Measurements from ENCODE around the gene RERE.

The RERE gene

DNA sequence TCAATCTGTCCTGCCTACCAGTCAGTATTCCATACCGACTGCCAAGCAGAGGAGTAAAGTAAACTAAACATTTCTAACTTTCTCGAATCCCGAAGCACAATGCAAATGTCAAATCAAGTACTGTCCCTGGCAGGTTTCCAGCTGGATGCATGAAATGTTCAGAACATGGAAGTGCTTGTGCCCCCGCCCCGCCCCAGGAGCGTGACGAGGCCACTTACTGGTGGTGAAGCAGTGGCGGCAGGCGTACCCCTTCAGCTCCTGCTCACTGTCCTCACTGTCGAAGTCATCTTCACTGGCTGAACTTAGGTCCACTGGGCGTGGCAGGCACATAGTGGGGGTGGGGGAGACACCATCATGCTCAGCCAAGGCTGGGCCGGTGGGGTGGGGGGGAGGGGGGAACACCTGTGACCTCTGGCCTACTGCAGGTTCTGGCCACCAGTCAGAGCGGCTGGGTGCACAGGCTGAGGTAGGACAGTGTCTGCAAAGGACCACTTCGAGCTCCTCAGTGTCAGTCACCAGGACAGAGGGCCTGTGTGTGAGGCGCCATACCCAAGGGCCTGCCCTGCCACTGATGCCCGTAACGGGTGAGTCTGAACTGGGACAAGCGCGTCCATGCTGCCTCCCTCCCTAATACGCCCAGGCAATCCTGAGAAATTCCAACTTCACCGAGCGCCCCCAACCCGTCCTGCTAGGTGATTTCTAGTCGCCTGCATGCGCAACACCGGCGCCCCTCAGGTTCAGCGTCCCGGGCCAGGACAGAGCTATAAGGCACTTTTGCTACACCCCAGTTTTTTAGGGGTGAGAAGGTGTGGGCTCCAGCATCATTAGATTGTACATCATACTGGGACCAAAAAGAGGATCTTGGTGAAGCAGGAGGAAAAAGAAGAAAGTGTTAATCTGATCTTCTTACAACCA is 452.7 kb downstream of the RERE start:
- no peak for DNase-seq (ENCODE audit: extremely low spot score)
- CTCF ChIA-PET: interaction anchor here (1.8 kb wide), 1 partner anchor 13 kb away, joined by 6 read pairs; no protein-coding TSS in a partner anchor
- POLR2A ChIA-PET: no interaction called here
- TF ChIP-seq FOXM1 (IDR thresholded peaks at IDR 0.05; ENCODE audit: borderline replicate concordance): no peak
- no peak for TF ChIP-seq FOXA1 (IDR thresholded peaks at IDR 0.05)
- no peak for TF ChIP-seq TARDBP (IDR thresholded peaks at IDR 0.05)
- no peak for TF ChIP-seq SP1 (IDR thresholded peaks at IDR 0.05)
- no peak for TF ChIP-seq SUZ12 (IDR thresholded peaks at IDR 0.05)
- no peak for TF ChIP-seq HDGF (IDR thresholded peaks at IDR 0.05; ENCODE audit: borderline replicate concordance)
- no peak for TF ChIP-seq ARNT (IDR thresholded peaks at IDR 0.05)
- no peak for TF ChIP-seq ZNF384 (IDR thresholded peaks at IDR 0.05)
- TF ChIP-seq CTBP1 (IDR thresholded peaks at IDR 0.05; ENCODE audit: borderline replicate concordance): no peak
- no peak for TF ChIP-seq NFRKB (IDR thresholded peaks at IDR 0.05)

DNA sequence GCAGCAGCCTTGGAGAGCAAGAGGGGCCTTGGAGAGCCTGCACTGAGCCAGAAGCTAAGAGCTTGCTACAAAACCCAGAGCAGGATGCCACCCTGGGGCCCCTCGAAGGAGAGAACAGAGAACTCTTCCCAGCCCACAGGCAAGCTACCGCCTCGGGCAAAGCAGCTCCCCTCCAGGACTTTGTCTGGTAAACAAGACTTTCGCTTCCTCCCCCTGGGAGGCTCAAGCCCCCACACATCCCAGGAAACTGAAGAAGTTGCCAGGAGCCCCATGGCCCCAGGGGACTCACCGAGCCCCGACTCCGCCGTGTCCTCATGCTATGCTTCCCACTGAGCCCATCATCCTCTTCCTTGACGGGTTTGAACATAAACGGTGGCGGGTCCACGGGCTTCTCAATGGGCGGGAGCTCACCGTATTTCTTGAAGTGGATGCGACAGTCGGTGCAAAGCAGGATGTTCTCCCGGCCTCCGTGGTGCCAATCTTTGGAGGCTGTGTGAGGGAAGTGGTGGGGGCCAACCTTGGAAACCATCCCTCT is 453.6 kb downstream of the RERE start:
- ChIA-PET CTCF (interaction anchor here (0.6 to 1.8 kb wide), 2 partner anchors 12 to 396 kb away, joined by 3 to 6 read pairs; no protein-coding TSS in a partner anchor), POLR2A (no interaction called here)
- DNase-seq (ENCODE audit: extremely low spot score): no peak
- TF ChIP-seq FOXA1 (IDR thresholded peaks at IDR 0.05) (no peak), TARDBP (IDR thresholded peaks at IDR 0.05) (no peak), SUZ12 (IDR thresholded peaks at IDR 0.05) (no peak), SP1 (IDR thresholded peaks at IDR 0.05) (no peak), CTBP1 (IDR thresholded peaks at IDR 0.05; ENCODE audit: borderline replicate concordance) (no peak), FOXM1 (IDR thresholded peaks at IDR 0.05; ENCODE audit: borderline replicate concordance) (no peak), ELF4 (IDR thresholded peaks at IDR 0.05) (no peak), LEF1 (IDR thresholded peaks at IDR 0.05; ENCODE audit: borderline replicate concordance) (no peak), FOXK2 (IDR thresholded peaks at IDR 0.05) (no peak), ZNF384 (IDR thresholded peaks at IDR 0.05) (no peak), BHLHE40 (IDR thresholded peaks at IDR 0.05; ENCODE audit: borderline replicate concordance) (no peak), L3MBTL2 (conservative IDR thresholded peaks at IDR 0.05) (no peak), NFRKB (IDR thresholded peaks at IDR 0.05) (no peak)

DNA sequence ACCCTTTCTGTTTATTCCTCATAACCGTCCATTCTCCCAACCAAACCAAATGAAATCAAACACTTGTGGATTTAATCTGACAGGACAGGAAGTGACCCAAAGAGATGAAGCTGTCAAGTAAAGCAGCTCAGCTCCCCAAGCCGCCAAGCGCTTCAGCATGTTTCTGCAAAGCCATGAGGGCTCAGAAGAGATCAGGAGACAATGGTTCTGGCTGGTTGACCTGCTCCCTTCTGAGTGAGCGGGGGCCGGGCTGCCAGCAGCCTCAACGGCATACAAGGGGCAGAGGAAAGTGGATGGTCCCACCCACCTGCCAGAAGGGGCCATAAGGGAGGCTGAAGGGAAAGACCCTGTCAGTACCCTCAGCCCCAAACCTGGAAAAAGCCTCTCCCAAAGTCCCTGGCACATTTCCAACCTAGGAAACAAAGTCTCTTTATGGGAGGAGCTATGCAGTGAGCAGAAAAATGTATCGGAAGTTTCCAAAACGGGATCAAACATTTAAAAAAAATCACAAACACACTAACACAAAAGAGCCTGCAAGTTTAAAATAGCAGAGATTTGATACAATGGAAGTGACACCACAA is 454.2 kb downstream of the RERE start:
- POLR2A ChIA-PET: no interaction called here
- TF ChIP-seq SUZ12 (IDR thresholded peaks at IDR 0.05): no peak
- TF ChIP-seq ARNT (IDR thresholded peaks at IDR 0.05): no peak
- CTCF ChIA-PET: interaction anchor here (0.6 to 1.8 kb wide), 2 partner anchors 11 to 396 kb away, joined by 3 to 6 read pairs; no protein-coding TSS in a partner anchor
- no peak for DNase-seq (ENCODE audit: extremely low spot score)

DNA sequence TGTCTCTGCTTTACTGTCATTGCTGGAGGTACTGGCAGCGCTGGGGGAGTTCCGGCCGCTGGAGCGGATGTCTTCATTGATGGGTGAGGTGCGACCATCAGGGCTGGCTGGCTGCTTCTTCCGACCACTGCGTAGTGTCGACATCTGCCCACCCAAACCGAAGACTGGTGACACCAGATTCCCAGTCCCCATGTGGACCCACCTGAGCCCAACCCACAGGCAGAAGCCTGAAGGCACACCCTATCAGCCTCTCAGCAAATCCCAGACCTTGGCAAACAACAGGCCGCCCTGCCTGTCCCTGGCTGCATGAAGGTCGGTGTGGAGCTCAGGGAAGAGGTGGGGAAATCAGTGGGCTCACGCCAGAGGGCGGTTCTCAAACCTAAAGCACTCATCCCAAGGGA is 454.7 kb downstream of the RERE start:
- TF ChIP-seq CTBP1 (IDR thresholded peaks at IDR 0.05; ENCODE audit: borderline replicate concordance) (no peak), ELF4 (IDR thresholded peaks at IDR 0.05) (no peak), HDGF (IDR thresholded peaks at IDR 0.05; ENCODE audit: borderline replicate concordance) (no peak), L3MBTL2 (conservative IDR thresholded peaks at IDR 0.05) (no peak), BHLHE40 (IDR thresholded peaks at IDR 0.05; ENCODE audit: borderline replicate concordance) (no peak), FOXM1 (IDR thresholded peaks at IDR 0.05; ENCODE audit: borderline replicate concordance) (no peak), SUZ12 (IDR thresholded peaks at IDR 0.05) (no peak), LEF1 (IDR thresholded peaks at IDR 0.05; ENCODE audit: borderline replicate concordance) (no peak), ARNT (IDR thresholded peaks at IDR 0.05) (no peak), SP1 (IDR thresholded peaks at IDR 0.05) (no peak)
- DNase-seq (ENCODE audit: extremely low spot score): no peak
- CTCF ChIA-PET: no interaction called here
- POLR2A ChIA-PET: no interaction called here

DNA sequence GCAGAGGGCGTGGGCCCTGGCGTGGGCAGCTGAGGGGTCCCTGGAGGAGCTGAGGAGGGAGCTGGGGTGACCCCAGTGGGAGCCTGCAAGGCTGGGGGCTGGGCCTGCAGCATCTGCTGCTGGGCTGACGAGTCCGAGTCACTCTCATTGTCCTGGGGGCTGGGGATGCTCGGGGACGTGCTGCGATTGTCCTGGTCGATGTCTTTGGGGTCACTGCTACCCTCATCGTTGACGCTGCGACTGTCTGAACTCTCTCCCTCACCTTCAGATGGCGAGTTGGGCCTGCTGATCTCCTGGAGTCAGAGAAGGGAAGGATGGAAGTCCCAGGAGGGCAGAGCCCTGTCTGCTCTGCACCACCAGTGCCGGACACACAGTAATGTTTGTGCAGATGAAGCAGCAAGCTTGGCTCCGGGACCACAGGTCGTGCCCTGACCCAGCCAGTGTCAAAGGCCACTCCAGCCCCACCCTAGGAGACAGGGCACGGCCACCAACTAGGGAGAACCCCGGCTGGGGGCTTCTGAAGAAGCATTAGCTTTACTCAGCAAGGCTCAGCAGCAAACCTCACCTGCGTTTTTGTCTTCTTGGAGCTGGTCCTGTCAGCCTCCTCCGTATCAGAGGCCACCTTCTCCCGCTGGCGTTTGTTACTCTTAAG is 456.1 kb downstream of the RERE start:
- no peak for DNase-seq (ENCODE audit: extremely low spot score)
- POLR2A ChIA-PET: no interaction called here
- CTCF ChIA-PET: interaction anchor here (0.9 kb wide), 1 partner anchor 13 kb away, joined by 3 read pairs; no protein-coding TSS in a partner anchor
- TF ChIP-seq FOXK2 (IDR thresholded peaks at IDR 0.05) (no peak), BHLHE40 (IDR thresholded peaks at IDR 0.05; ENCODE audit: borderline replicate concordance) (no peak), SUZ12 (IDR thresholded peaks at IDR 0.05) (no peak), TARDBP (IDR thresholded peaks at IDR 0.05) (no peak), CTBP1 (IDR thresholded peaks at IDR 0.05; ENCODE audit: borderline replicate concordance) (no peak), SP1 (IDR thresholded peaks at IDR 0.05) (no peak), ARNT (IDR thresholded peaks at IDR 0.05) (no peak), FOXM1 (IDR thresholded peaks at IDR 0.05; ENCODE audit: borderline replicate concordance) (no peak), NFRKB (IDR thresholded peaks at IDR 0.05) (no peak), LEF1 (IDR thresholded peaks at IDR 0.05; ENCODE audit: borderline replicate concordance) (no peak), HDGF (IDR thresholded peaks at IDR 0.05; ENCODE audit: borderline replicate concordance) (no peak), FOXA1 (IDR thresholded peaks at IDR 0.05) (no peak), L3MBTL2 (conservative IDR thresholded peaks at IDR 0.05) (no peak)
- TF ChIP-seq, protein P1, sequence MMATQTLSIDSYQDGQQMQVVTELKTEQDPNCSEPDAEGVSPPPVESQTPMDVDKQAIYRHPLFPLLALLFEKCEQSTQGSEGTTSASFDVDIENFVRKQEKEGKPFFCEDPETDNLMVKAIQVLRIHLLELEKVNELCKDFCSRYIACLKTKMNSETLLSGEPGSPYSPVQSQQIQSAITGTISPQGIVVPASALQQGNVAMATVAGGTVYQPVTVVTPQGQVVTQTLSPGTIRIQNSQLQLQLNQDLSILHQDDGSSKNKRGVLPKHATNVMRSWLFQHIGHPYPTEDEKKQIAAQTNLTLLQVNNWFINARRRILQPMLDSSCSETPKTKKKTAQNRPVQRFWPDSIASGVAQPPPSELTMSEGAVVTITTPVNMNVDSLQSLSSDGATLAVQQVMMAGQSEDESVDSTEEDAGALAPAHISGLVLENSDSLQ (IDR thresholded peaks at IDR 0.05): no peak

DNA sequence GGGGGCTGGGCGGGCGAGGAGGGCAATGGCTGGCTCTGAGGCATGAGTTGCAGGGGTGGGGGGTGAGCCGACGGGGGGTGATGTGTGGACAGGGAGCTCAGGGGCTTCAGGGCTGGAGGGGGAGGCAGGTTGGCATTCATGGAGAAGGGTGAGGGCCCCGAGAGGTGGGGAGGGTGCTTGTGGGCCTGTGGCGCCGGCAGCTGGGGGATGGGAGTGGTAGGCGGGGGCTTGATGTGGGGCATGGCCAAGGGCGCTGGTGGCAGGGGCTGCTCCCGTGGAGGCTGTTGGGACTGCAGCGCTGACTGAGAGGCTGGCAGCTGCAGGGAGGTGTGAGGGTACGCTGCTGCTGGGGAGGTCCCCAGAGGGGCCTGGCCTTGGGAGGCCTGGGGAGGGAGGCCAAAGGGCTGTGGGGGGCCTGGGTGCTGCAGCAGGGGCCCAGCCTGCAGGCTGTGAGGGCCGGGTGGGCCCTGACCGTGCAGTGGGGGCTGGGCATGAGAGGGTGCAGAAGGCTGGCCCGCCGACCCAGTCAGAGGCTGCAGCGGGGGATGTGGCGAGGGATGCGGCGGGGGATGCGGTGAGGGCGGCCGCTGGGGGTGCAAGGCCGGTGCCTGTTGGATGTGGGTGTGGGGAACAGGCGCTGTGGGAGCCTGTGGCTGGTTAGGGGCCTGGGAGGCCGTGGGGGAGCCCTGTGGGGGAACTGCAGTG is 456.8 kb downstream of the RERE start:
- DNase-seq (ENCODE audit: extremely low spot score): no peak
- no peak for TF ChIP-seq SP1 (IDR thresholded peaks at IDR 0.05)
- no peak for TF ChIP-seq TARDBP (IDR thresholded peaks at IDR 0.05)
- no peak for TF ChIP-seq FOXK2 (IDR thresholded peaks at IDR 0.05)
- no peak for TF ChIP-seq NFRKB (IDR thresholded peaks at IDR 0.05)
- TF ChIP-seq ARNT (IDR thresholded peaks at IDR 0.05): no peak
- TF ChIP-seq SUZ12 (IDR thresholded peaks at IDR 0.05): no peak
- no peak for TF ChIP-seq CTBP1 (IDR thresholded peaks at IDR 0.05; ENCODE audit: borderline replicate concordance)
- no peak for TF ChIP-seq ZNF384 (IDR thresholded peaks at IDR 0.05)
- TF ChIP-seq ELF4 (IDR thresholded peaks at IDR 0.05): no peak
- TF ChIP-seq FOXA1 (IDR thresholded peaks at IDR 0.05): no peak
- no peak for TF ChIP-seq LEF1 (IDR thresholded peaks at IDR 0.05; ENCODE audit: borderline replicate concordance)
- TF ChIP-seq, protein P1 (IDR thresholded peaks at IDR 0.05): no peak
- no peak for TF ChIP-seq HDGF (IDR thresholded peaks at IDR 0.05; ENCODE audit: borderline replicate concordance)
- no peak for TF ChIP-seq FOXM1 (IDR thresholded peaks at IDR 0.05; ENCODE audit: borderline replicate concordance)
- no peak for TF ChIP-seq L3MBTL2 (conservative IDR thresholded peaks at IDR 0.05)
- TF ChIP-seq BHLHE40 (IDR thresholded peaks at IDR 0.05; ENCODE audit: borderline replicate concordance): no peak
- CTCF ChIA-PET: no interaction called here
- POLR2A ChIA-PET: no interaction called here
